Measurements from ENCODE around the gene HOXB6. TPM values are rescaled to one million over a fixed set of nuclear protein-coding genes. Genes with fewer than 3 reads are reported as not detected.

The HOXB6 gene
- 6.2 and 12.9 TPM in 2 replicates for total RNA-seq

GRCh38 chr17:48604770-48605329, at the start of gene HOXB6:
Gene HOXB6 (minus strand): TSS chr17:48604986. CDS start chr17:48598150, 6,836 bp downstream.

GRCh38 chr17:48626245-48627117, 21.7 kb upstream of the HOXB6 start, which contains the start of gene HOXB9:
Gene HOXB9 (minus strand): TSS chr17:48626358. CDS start chr17:48626269, 89 bp downstream.

GRCh38 chr17:48615047-48615962, 10.5 kb upstream of the HOXB6 start, which contains the start of gene HOXB8:
Gene HOXB8 (minus strand): TSS chr17:48615292. CDS start chr17:48614704, 588 bp downstream.

GRCh38 chr17:48610282-48611211, 5.8 kb upstream of the HOXB6 start, which contains the start of gene HOXB7:
Gene HOXB7 (minus strand): TSS chr17:48611017. CDS start chr17:48610918, 99 bp downstream.

GRCh38 chr17:48593126-48593829, 11.5 kb downstream of the HOXB6 start, which contains the start of gene HOXB5:
Gene HOXB5 (minus strand): TSS chr17:48593779. CDS start chr17:48593682, 97 bp downstream.

GRCh38 chr17:48589831-48590606, 14.8 kb downstream of the HOXB6 start, which contains the start of gene HOXB3:
Gene HOXB3 (minus strand): TSS chr17:48590241. CDS start chr17:48552474, 37,767 bp downstream.

GRCh38 chr17:48577946-48578615, 26.7 kb downstream of the HOXB6 start, which contains the start of gene HOXB4:
Gene HOXB4 (minus strand): TSS chr17:48578350. CDS start chr17:48578319, 31 bp downstream.

Other genes starting within 250 kb of the HOXB6 start
- gene SKAP1, start 174.8 kb downstream of the HOXB6 start, total RNA-seq, result 0.46 and 0.65 TPM in 2 replicates
- gene HOXB1, start 74.0 kb downstream of the HOXB6 start, total RNA-seq, result not detected in 2 replicates
- 3.3 and 5.8 TPM in 2 replicates for gene HOXB2, start 59.9 kb downstream of the HOXB6 start, total RNA-seq
- 3.2 and 4.6 TPM in 2 replicates for gene HOXB4, start 26.6 kb downstream of the HOXB6 start, total RNA-seq
- 5.8 and 11.2 TPM in 2 replicates for gene HOXB3, start 14.7 kb downstream of the HOXB6 start, total RNA-seq
- under 0.01 and 0.61 TPM in 2 replicates for gene HOXB5, start 11.2 kb downstream of the HOXB6 start, total RNA-seq
- gene HOXB7, start 6.0 kb upstream of the HOXB6 start, total RNA-seq, result 8.4 and 13.8 TPM in 2 replicates
- gene HOXB8, start 10.3 kb upstream of the HOXB6 start, total RNA-seq, result 2.0 and 3.6 TPM in 2 replicates
- gene HOXB9, start 21.4 kb upstream of the HOXB6 start, total RNA-seq, result 0.32 and 0.76 TPM in 2 replicates
- gene PRAC1, start 117.5 kb upstream of the HOXB6 start, total RNA-seq, result not detected in 2 replicates
- gene PRAC2, start 118.2 kb upstream of the HOXB6 start, total RNA-seq, result not detected in 2 replicates
- not detected in 2 replicates for gene HOXB13, start 123.8 kb upstream of the HOXB6 start, total RNA-seq
- gene TTLL6, start 212.2 kb upstream of the HOXB6 start, total RNA-seq, result not detected in 2 replicates
- gene CALCOCO2, start 226.0 kb upstream of the HOXB6 start, total RNA-seq, result 19.5 and 53.8 TPM in 2 replicates